ENCODE data around the gene IPPK.

IPPK gene

GRCh38 chr9:92657296-92658094 is 12.4 kb downstream of the IPPK start:
- DNase-seq (ENCODE audit: low spot score): peak; percentile 28

GRCh38 chr9:92656537-92656925 is 13.4 kb downstream of the IPPK start:
- DNase-seq (ENCODE audit: low spot score): peak; percentile 17

GRCh38 chr9:92655896-92656536 is 13.9 kb downstream of the IPPK start:
- no peak for DNase-seq (ENCODE audit: low spot score)

- no peak for DNase-seq (ENCODE audit: low spot score)
These were observed 14.6 kb downstream of the IPPK start for GRCh38 chr9:92655366-92655765.

GRCh38 chr9:92654481-92655301 is 15.2 kb downstream of the IPPK start:
- no peak for DNase-seq (ENCODE audit: low spot score)

GRCh38 chr9:92652461-92652860 is 17.5 kb downstream of the IPPK start:
- DNase-seq (ENCODE audit: low spot score): no peak

GRCh38 chr9:92650839-92651621 is 18.9 kb downstream of the IPPK start:
- DNase-seq (ENCODE audit: low spot score): peak; percentile 36

GRCh38 chr9:92650296-92650695 is 19.6 kb downstream of the IPPK start:
- no peak for DNase-seq (ENCODE audit: low spot score)

- peak; percentile 36 for DNase-seq (ENCODE audit: low spot score)
These were observed 20.9 kb downstream of the IPPK start for GRCh38 chr9:92649007-92649406.

GRCh38 chr9:92648474-92648971 is 21.4 kb downstream of the IPPK start:
- peak; percentile 55 for DNase-seq (ENCODE audit: low spot score)

- peak; percentile 40 for DNase-seq (ENCODE audit: low spot score)
These were observed 22.1 kb downstream of the IPPK start for GRCh38 chr9:92647671-92648473.

- peak; percentile 11 for DNase-seq (ENCODE audit: low spot score)
These were observed 24.9 kb downstream of the IPPK start for GRCh38 chr9:92645041-92645440.

GRCh38 chr9:92644278-92644677 is 25.7 kb downstream of the IPPK start:
- no peak for DNase-seq (ENCODE audit: low spot score)

- DNase-seq (ENCODE audit: low spot score): peak; percentile 50
These were observed 27.4 kb downstream of the IPPK start for GRCh38 chr9:92642564-92642963.

- DNase-seq (ENCODE audit: low spot score): no peak
These were observed 27.9 kb downstream of the IPPK start for GRCh38 chr9:92642041-92642451.

GRCh38 chr9:92641092-92641809 is 28.7 kb downstream of the IPPK start:
- DNase-seq (ENCODE audit: low spot score): peak; percentile 38

GRCh38 chr9:92640398-92641091 is 29.4 kb downstream of the IPPK start:
- DNase-seq (ENCODE audit: low spot score): peak; percentile 1

- DNase-seq (ENCODE audit: low spot score): peak; percentile 64
These were observed 30.1 kb downstream of the IPPK start for GRCh38 chr9:92639791-92640271.

GRCh38 chr9:92639124-92639523 is 30.8 kb downstream of the IPPK start:
- peak; percentile 12 for DNase-seq (ENCODE audit: low spot score)
